GM19468 (cell line): ENCODE data around the gene DGCR8.

Experiments used
- ATAC-seq: cut with Tn5 transposase; IDR thresholded peaks from one replicate; pipeline ENCODE4 v1.9.1; 2021; ENCODE audit warnings: mild to moderate bottlenecking, moderate library complexity, moderate number of reproducible peaks; ENCODE audit not compliant: unreplicated experiment; ENCODE audit errors: extremely low read depth

The DGCR8 gene

GRCh38 chr22:20133930-20134549 is 54.0 kb downstream of the DGCR8 start:
- ATAC-seq: no peak

GRCh38 chr22:20135265-20135664 is 55.2 kb downstream of the DGCR8 start:
- ATAC-seq: no peak

- ATAC-seq: no peak
Observed at GRCh38 chr22:20135806-20136602, 56.0 kb downstream of the DGCR8 start.

GRCh38 chr22:20136603-20136873 is 56.5 kb downstream of the DGCR8 start:
- ATAC-seq: no peak

- ATAC-seq: no peak
Observed at GRCh38 chr22:20137113-20137512, 57.1 kb downstream of the DGCR8 start.

GRCh38 chr22:20137671-20138416 is 57.8 kb downstream of the DGCR8 start:
- no peak for ATAC-seq

- no peak for ATAC-seq
Observed at GRCh38 chr22:20138417-20138738, 58.3 kb downstream of the DGCR8 start.

- ATAC-seq: no peak
Observed at GRCh38 chr22:20138868-20139267, 58.8 kb downstream of the DGCR8 start.

GRCh38 chr22:20139391-20140106 is 59.5 kb downstream of the DGCR8 start:
- no peak for ATAC-seq

- no peak for ATAC-seq
Observed at GRCh38 chr22:20140107-20140445, 60.0 kb downstream of the DGCR8 start.

GRCh38 chr22:20140521-20140964 is 60.5 kb downstream of the DGCR8 start:
- ATAC-seq: no peak

GRCh38 chr22:20141186-20142077 is 61.4 kb downstream of the DGCR8 start:
- no peak for ATAC-seq

- no peak for ATAC-seq
Observed at GRCh38 chr22:20142711-20143621, 62.9 kb downstream of the DGCR8 start.

- no peak for ATAC-seq
Observed at GRCh38 chr22:20143883-20144665, 64.0 kb downstream of the DGCR8 start.

GRCh38 chr22:20145206-20145831 is 65.3 kb downstream of the DGCR8 start:
- ATAC-seq: no peak

- ATAC-seq: no peak
Observed at GRCh38 chr22:20145832-20146223, 65.8 kb downstream of the DGCR8 start.

- no peak for ATAC-seq
Observed at GRCh38 chr22:20146777-20147176, 66.7 kb downstream of the DGCR8 start.
